GM12878 (cell line): ENCODE results near the gene COG4. TPM values are rescaled to one million over a fixed set of nuclear protein-coding genes. Genes with fewer than 3 reads are reported as not detected.

Experiments used
- BCL11A ChIP-seq: IDR thresholded peaks from 2 replicates; pipeline ENCODE4 v1.6.1; 2011; ENCODE audit warnings: low read depth, low read length
- CBX3 ChIP-seq: fragments of 200-600 bp; sonication (generic); IDR thresholded peaks from 2 replicates; pipeline ENCODE4 v1.6.1; 2016; ENCODE audit warnings: low read depth, borderline replicate concordance
- HCFC1 ChIP-seq: fragments of 150-350 bp; IDR thresholded peaks from 2 replicates; pipeline ENCODE4 v1.6.1; 2014; ENCODE audit warnings: low read length
- POLR2A ChIP-seq: IDR thresholded peaks from 2 replicates; pipeline ENCODE4 v1.6.1; 2011; ENCODE audit warnings: low read depth, mild to moderate bottlenecking, low read length
- SMAD5 ChIP-seq: IDR thresholded peaks from 2 replicates; pipeline ENCODE4 v1.6.1; 2016; ENCODE audit warnings: antibody characterized with exemption, low read depth
- SMARCA5 ChIP-seq: fragments of 450-650 bp; IDR thresholded peaks from 2 replicates; pipeline ENCODE4 v1.6.1; 2017; ENCODE audit warnings: mild to moderate bottlenecking
- polyA plus RNA-seq, 11 experiments: library from polyadenylated mRNA; depleted of rRNA in 4 of 11; unstranded in 6 of 11; stranded (reverse) in 5 of 11; fragments of >200 nt; fragmentation: Nextera tagmentation in 4 of 11; fragmentation: Illumina TruSeq in 1 of 11; extraction: Ambion mirVana in 4 of 11; extraction: Trizol in 1 of 11; gene quantifications; 1 replicate in 1 of 11; 2 replicates in 10 of 11; pipeline versions ENCODE4 v1.2.1 to v1.2.3, GENCODE V29; 2011 to 2016; ENCODE audit warnings: inconsistent platforms in 2 of 11, missing spikeins in 2 of 11, low read depth in 1 of 11
- total RNA-seq, 4 experiments: library from RNA; depleted of rRNA in 3 of 4; stranded (reverse); fragments of >200 nt in 3 of 4; fragmentation: Illumina TruSeq in 1 of 4; extraction: Trizol in 1 of 4; gene quantifications; 2 replicates each; pipeline versions ENCODE4 v1.2.1 to v1.2.3, GENCODE V29; 2013 to 2021
- TF ChIP-seq, protein P1 (sequence below): IDR thresholded peaks from 2 replicates; pipeline ENCODE4 v1.6.1; 2012; ENCODE audit warnings: improper control_type of control experiment, low read depth, low read length; ENCODE audit not compliant: insufficient replicate concordance

The COG4 gene
- total and polyA plus RNA-seq, 10 of the 15 experiments (the other 5 are each of a cell fraction or from before 2014, with no cell fraction given), result 7.0 to 57.7 (median 33.0) TPM

DNA sequence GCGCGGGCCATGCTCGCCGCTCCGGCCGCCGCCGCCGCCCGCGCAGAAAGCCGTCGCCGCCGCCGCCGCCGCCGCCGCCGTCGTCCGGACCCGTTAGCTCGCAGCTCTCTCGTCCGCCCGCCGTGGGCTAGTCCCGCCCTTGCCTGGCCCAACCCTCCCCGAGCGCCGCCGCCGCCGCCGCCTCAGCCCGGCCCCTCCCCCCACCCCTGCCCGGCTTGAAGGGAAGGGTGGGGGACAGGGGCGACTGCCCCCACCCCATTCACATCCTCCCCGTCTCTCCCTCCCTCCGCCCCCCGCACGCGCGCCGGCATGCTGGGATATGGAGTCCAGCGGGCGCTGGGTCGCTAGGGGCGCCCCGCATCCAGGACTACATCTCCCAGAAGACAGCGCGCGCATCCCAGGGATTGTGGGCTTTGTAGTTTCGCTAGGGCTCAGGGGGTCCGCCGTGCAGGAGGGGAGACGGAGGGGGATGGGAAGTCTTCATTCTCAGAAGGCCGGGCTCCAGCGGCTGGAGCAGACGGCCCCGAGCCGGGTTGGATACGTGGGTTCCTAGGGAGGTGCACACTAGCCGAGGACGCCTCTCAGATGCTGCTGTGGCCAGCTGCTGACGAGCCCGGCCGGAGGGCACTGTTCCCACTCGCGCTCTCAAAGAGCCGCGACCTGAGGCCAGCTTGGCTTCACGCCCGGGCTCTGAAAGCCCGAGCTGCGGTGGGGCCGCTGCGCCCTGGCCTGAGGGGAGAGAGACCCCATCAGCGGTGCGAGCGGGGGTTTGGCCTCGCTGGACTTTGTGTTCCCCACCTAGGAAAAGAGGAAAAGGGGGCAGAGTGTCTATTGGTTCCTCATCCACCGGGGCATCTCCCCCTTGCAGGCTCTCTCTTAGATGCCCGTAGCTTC lies 84.1 kb downstream of the COG4 start, which contains the start of gene ST3GAL2 (continued):
- TF ChIP-seq, protein P1, sequence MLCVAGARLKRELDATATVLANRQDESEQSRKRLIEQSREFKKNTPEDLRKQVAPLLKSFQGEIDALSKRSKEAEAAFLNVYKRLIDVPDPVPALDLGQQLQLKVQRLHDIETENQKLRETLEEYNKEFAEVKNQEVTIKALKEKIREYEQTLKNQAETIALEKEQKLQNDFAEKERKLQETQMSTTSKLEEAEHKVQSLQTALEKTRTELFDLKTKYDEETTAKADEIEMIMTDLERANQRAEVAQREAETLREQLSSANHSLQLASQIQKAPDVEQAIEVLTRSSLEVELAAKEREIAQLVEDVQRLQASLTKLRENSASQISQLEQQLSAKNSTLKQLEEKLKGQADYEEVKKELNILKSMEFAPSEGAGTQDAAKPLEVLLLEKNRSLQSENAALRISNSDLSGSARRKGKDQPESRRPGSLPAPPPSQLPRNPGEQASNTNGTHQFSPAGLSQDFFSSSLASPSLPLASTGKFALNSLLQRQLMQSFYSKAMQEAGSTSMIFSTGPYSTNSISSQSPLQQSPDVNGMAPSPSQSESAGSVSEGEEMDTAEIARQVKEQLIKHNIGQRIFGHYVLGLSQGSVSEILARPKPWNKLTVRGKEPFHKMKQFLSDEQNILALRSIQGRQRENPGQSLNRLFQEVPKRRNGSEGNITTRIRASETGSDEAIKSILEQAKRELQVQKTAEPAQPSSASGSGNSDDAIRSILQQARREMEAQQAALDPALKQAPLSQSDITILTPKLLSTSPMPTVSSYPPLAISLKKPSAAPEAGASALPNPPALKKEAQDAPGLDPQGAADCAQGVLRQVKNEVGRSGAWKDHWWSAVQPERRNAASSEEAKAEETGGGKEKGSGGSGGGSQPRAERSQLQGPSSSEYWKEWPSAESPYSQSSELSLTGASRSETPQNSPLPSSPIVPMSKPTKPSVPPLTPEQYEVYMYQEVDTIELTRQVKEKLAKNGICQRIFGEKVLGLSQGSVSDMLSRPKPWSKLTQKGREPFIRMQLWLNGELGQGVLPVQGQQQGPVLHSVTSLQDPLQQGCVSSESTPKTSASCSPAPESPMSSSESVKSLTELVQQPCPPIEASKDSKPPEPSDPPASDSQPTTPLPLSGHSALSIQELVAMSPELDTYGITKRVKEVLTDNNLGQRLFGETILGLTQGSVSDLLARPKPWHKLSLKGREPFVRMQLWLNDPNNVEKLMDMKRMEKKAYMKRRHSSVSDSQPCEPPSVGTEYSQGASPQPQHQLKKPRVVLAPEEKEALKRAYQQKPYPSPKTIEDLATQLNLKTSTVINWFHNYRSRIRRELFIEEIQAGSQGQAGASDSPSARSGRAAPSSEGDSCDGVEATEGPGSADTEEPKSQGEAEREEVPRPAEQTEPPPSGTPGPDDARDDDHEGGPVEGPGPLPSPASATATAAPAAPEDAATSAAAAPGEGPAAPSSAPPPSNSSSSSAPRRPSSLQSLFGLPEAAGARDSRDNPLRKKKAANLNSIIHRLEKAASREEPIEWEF, result no peak
- TF ChIP-seq CBX3, result no peak
- TF ChIP-seq SMARCA5, result no peak; the same call in 1 of the 2 replicates
- no peak for TF ChIP-seq SMAD5
- TF ChIP-seq HCFC1, result peak; percentile 100
- peak; percentile 67 for TF ChIP-seq POLR2A
- TF ChIP-seq BCL11A, result no peak
- TF ChIP-seq, all 136 proteins: peak for 42
